ENCODE measurements around the gene OR2T11.
"Not testable (repeated sequence)": the region's sequence is repeated elsewhere in the genome, so short reads cannot be mapped to it uniquely, and the experiment has no call there.

OR2T11 gene

GRCh38 chr1:248634991-248635390 lies at the start of gene OR2T11:
Gene OR2T11 (minus strand): TSS chr1:248635091. CDS start chr1:248627128, 7,963 bp downstream.
- DNase-seq (ENCODE audit: low spot score): not testable (repeated sequence)

- DNase-seq (ENCODE audit: low spot score): no peak
These were observed 46.8 kb upstream of the OR2T11 start for GRCh38 chr1:248681651-248682050.

DNA sequence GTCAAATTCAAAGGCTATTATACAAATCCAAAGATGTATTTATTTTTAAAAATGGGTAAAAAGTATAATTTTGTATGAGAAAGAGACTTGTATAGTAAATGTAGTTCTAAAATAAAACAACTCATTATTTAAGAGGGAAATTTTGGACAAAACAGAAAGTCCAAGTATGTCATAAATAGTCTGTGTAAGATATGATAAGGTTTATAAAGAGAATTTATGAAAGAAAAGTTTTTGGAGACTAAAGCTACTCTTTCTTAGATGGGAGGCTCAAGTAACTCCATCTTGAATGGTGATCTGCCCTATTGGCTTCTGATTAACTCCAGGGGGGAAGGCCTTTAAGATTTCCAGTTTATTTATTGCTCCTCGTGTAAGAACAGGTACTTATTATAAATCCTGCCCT lies 35.1 kb upstream of the OR2T11 start:
- DNase-seq (ENCODE audit: low spot score): no peak

- DNase-seq (ENCODE audit: low spot score): not testable (repeated sequence)
These were observed 28.8 kb upstream of the OR2T11 start for GRCh38 chr1:248663453-248664328.

GRCh38 chr1:248656797-248657196 lies 21.9 kb upstream of the OR2T11 start:
- not testable (repeated sequence) for DNase-seq (ENCODE audit: low spot score)

DNA sequence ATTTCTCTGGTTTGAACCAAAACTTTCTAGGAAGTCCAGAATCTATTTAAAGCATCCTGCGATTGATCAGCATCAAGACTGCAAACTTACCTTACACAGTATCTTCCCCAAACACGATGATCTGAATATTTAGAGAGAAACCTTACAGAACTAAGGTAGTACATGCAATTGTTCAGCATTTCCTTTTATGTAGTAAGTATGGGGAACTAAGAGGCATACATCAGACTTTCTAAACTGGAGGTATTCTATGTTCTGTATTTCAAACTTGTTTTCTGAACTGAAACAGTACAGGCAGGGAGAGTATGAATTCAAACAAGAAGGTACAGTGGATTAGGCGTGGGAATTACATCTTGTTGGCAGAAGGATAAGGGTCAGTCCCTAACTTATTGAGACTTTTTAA lies 20.5 kb upstream of the OR2T11 start, which contains the start of gene OR2T27:
OR2T27 (minus strand) TSS at position 175 of the 400 bp plus-strand sequence. CDS start 4,644 bp downstream, outside the sequence.
- not testable (repeated sequence) for DNase-seq (ENCODE audit: low spot score)

DNA sequence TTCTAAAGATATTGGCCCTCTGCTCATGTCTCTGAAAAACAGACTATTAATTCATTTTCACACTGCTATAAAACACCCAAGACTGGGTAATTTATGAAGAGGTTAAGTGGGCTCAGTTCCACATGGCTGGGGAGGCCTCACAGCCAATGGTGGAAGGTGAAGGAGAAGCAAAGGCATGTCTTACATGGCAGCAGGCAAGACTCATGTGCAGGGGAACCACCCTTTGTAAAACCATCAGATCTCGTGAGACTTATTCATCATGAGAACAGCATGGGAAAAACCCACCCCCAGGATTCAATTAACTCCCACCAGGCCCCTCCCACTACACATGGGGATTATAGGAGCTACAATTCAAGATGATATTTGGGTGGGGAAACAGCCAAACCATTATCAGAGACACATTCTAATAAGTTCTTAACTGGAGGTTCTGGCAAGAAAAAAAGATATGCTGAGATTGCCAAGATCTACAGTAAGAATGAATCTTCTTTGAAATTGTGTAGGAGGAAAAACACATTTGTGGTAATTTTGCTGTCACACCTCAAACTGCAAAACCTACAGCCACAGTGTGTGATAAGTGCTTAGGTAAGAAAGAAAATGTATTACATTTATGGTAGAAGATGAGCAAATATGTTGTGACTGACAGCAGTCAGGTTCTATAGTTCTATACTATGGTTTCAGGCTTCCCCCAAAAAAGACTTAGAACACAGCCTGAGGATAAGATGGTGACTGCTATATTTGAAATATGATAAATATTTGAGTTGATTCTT lies 14.1 kb upstream of the OR2T11 start:
- DNase-seq (ENCODE audit: low spot score): not testable (repeated sequence)

GRCh38 chr1:248645178-248645577 lies 10.3 kb upstream of the OR2T11 start, which contains the start of gene OR2T35:
Gene OR2T35 (minus strand): TSS chr1:248645278. CDS start chr1:248639258, 6,020 bp downstream.
- DNase-seq (ENCODE audit: low spot score): not testable (repeated sequence)

DNA sequence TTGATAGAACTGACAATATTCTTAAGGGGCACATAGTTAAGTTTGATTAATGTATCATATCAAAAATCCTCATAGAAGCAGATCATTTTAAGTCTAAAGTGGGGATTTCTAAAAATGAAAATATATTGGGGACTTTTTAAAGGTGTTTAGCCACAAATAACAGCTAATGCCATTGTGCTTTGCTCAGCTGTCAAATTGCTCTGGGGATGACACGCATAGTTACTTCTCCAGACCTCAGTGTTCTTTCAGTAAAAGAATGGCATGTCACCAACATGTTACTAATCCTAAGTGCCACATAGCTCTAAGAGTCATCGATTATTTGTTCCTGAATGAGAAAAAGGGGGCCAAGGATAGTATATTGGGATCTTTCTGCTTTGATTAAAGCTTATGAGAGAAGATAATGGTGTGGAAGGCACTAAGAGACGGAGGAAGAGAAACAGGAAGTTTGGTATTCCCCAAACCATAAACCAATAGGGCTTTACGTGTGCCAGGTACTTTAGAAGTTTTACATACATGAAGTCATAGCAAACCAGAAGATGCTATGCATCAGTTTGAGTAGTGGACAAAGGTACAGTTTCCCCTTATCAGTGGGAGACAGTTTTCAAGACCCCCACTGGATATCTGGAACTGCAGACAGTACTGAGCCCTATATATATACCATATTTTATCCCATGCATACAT lies 8.2 kb upstream of the OR2T11 start:
- DNase-seq (ENCODE audit: low spot score): not testable (repeated sequence)

- not testable (repeated sequence) for DNase-seq (ENCODE audit: low spot score)
These were observed 6.7 kb upstream of the OR2T11 start for GRCh38 chr1:248641583-248641982.

DNA sequence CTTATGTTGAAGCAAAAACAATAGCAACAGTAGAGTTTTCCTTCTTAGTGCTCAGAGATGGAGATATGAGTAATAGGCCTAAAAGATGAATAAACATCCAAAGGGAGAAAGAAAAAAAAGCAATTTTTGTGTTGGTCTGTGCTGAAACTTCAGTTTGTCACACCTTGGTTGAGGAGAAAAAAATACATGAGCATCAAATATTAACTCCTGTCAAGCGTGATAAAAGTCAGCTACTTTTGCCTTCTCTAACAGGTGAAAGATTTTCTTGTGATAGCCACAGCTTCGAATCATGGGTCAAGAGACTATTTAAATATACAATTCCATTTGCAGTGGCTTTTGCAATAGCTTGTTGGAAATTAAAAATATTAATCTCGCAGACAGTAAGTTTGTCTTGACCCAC lies 6.0 kb upstream of the OR2T11 start:
- DNase-seq (ENCODE audit: low spot score): not testable (repeated sequence)

DNA sequence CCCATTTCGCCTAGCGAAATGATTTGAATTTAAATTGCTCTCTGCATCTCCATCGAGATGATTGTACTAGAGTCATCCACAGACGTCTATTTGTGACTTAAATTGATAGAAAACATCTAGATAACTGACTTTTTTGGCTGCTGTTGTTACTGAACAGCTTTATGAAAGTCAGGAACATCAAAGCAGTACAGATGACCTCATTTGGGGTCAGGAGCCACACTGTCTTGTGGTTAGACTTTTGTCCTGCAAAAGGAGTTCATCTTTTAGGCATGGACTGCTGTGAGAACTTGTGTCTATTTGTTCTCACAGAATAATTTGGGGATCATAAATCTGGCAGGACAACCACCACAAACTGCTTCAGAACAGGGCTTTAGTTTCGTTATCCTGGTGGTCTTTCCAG lies 4.8 kb upstream of the OR2T11 start:
- not testable (repeated sequence) for DNase-seq (ENCODE audit: low spot score)

DNA sequence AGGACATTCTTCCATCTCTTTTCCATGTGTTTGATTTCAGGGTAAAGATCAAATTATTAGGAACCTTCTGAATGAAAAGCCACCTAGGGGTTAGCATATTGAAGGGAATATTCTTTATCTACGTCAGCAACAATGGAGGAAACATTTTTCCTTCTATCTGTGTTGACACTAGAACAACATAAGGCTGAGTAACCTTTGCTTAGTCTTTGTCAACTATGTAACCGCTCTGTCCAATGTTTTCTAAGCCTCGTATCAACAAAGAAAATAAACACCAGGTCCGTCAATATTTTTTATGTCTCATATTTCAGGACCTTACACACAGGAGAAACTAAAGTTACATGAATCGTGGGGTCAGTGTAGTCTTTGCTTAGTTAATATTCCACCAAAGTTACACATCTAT lies 1.7 kb upstream of the OR2T11 start:
- DNase-seq (ENCODE audit: low spot score): not testable (repeated sequence)

DNA sequence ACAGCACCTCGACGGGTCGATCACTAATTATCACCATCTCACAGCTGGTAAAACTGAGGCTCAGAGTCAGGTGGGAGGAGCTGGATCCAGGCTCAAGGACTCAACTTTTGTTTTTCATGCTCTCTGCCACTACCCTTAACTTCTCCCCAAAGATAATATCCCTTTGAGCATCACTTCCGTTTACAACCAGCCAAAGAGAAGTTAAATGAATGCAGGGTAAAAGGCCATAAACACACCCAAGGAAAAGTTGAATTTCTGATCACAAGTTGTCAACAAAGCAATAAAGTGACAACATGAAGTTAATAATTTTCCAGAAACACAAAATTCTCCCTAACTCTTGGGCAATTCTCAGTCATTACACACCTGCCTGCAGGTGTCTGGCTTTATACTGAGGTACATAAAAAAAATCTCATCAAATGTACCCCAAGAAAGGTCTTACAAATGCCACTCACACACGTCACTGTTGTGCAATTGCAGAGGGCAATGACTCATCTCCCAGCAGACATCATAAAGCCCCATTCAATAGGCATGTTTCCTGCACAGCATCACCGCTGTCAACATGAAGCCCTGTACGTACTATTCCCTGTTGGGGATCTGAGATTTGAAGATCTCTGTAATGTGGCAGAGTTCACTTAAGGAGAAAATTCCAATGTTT lies 3.4 kb downstream of the OR2T11 start:
- DNase-seq (ENCODE audit: low spot score): no peak

- no peak for DNase-seq (ENCODE audit: low spot score)
These were observed 4.3 kb downstream of the OR2T11 start for GRCh38 chr1:248630551-248630950.

DNA sequence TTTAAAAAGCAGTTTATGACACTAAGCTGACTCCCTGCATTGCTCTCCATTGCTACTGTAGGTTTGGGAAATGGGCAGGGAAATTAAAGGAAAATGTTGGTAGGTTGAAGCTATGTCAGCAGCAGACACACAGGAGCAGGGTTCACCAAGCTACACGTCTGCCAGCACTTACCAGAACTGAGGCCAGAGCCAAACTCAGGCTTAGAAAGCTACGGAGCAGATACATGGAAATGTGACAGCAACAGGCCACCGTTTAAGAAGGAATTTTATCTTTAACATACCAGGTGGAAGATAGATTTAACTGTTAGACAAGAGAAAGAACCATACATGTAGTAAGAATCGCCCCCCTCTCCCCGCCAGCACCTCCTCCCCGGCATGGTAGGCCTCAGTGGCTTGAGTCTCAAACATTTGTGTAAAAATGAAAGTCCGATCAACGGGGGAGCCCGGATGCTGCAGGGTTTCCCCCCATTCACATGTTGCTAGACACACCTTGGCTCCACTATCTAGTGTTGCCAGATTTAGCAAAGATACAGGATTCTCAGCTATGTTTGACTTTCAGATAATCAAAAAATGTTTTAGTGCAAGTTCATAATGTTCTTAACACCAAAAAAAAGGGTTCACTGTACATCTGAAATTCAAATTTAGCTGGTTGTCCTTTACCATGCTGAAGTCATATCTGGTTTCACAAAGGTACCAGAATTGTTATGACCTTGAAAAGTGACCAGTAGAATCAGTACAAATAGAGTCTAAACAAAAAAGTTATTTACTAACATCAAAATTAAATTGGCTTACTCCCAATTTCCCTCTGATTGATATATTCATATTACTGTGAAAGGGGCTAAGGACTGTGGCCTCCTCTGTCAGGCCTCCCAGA lies 6.7 kb downstream of the OR2T11 start:
- DNase-seq (ENCODE audit: low spot score): no peak

DNA sequence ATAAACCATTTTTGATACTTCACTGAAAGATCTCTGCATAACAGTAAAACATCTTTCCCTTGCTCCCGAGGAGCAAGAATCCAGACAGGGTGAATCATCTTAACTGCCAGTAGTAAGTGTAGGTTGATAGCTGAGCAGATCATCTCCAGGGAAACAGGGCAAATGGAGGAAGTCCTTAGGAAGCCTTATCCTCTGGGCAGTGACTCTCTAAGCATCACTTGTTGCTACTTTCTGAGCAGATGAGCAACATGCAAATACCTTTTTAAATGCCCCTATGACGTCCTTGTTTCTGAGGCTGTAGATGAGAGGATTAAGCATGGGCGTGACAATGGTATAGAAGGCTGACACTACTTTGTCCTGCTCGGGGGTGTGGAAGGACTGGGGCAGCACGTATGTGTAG lies 8.9 kb downstream of the OR2T11 start:
- DNase-seq (ENCODE audit: low spot score): no peak

DNA sequence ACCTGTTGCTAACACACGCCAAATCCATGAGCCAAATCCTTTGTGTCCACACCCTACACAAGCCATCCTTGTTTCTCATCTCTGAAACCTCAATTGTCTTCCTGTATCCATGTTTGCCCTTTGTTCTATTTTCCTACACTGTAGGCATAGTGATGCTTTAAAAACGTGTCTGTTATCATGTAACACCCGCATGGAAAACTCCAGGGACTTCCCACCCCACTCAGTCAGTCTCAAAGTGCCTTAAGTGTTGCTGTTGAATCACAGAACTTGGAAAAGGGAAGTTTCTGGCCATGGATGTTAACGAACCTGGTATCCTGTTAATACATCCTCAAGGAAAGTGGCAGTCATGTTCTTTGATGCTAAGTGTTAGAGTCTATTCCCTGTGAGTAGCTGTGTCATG lies 9.7 kb downstream of the OR2T11 start:
- no peak for DNase-seq (ENCODE audit: low spot score)

DNA sequence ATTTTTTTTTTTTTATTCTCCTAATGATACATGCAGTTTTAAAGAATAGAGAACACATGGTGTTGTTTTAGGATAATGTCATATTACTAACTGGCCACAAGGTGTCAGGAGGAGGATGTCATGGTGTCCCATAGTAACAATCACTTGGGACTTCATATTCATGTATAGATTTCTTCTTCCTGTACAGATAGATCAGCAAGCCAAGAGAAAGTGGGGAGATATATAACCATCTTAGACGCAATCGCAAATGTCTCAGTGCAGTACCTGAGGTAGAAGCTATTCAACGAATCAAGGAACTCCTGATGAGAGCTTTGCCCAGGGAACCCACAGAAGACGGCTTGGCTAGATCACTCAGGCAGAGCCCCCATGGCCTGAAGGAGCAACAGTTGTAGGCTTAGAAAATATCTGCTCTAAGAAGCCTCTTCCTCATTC lies 12.3 kb downstream of the OR2T11 start:
- peak; percentile 32 for DNase-seq (ENCODE audit: low spot score)

GRCh38 chr1:248621770-248622169 lies 13.1 kb downstream of the OR2T11 start:
- no peak for DNase-seq (ENCODE audit: low spot score)

DNA sequence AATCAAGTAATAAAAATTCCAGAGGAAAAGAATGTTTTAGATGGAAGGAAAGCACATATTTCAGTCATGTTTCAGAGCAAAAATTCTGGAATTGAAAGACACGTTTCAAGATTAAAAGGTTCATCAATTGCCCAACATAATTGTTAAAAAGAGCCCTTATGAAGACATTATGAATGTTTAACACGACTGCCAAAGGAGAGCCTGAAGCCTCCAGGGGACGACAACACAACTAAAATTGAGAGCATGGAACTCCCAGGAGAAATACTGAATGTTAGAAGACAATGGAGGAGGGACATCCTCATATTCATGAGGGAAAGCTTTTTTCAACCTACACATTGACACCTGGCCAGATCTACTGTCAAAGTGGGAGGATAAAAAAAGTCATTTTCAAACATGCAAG lies 16.0 kb downstream of the OR2T11 start:
- no peak for DNase-seq (ENCODE audit: low spot score)
